ENCODE measurements around the gene CNTNAP4.

Gene CNTNAP4

GRCh38 chr16:76396977-76397376 lies 119.8 kb downstream of the CNTNAP4 start:
- in situ Hi-C loops (cut with HindIII; ENCODE audit: low pct_ligation_motif_present, low sequenced_read_pairs), result no loop called here
- no peak overlapping the region for H3K4me3 ChIP-seq (ENCODE audit: low read depth, low read length)

DNA sequence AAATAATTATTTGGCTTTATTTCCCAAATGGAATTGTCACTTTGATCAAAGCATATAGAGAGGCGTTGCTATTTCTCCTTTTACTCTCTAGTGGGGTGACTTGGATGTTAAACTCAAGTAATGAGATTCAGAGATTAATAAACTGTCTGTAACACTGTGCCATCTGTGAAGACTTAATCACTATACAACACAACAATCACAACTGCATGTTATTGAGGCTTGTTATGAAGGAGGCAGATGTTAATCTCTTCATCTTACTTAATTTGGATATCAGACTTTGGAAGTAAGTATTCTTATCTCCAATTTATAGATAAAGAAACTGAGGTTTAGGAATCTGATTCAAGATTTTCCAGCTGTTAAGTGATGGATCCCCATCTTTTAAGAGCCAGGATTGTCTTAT lies 132.5 kb downstream of the CNTNAP4 start:
- no peaks in the 10 kb centered on the region for H3K27me3 ChIP-seq (replicated peaks)
- H3K4me3 ChIP-seq (ENCODE audit: low read depth, low read length), result no peak overlapping the region
- in situ Hi-C loops (cut with HindIII; ENCODE audit: low pct_ligation_motif_present, low sequenced_read_pairs), result no loop called here
- no peak for DNase-seq
- no peaks in the 10 kb centered on the region for H3K36me3 ChIP-seq (replicated peaks)
- H3K27ac ChIP-seq, result no peak overlapping the region
- TF ChIP-seq, protein P1, sequence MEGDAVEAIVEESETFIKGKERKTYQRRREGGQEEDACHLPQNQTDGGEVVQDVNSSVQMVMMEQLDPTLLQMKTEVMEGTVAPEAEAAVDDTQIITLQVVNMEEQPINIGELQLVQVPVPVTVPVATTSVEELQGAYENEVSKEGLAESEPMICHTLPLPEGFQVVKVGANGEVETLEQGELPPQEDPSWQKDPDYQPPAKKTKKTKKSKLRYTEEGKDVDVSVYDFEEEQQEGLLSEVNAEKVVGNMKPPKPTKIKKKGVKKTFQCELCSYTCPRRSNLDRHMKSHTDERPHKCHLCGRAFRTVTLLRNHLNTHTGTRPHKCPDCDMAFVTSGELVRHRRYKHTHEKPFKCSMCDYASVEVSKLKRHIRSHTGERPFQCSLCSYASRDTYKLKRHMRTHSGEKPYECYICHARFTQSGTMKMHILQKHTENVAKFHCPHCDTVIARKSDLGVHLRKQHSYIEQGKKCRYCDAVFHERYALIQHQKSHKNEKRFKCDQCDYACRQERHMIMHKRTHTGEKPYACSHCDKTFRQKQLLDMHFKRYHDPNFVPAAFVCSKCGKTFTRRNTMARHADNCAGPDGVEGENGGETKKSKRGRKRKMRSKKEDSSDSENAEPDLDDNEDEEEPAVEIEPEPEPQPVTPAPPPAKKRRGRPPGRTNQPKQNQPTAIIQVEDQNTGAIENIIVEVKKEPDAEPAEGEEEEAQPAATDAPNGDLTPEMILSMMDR (IDR thresholded peaks at IDR 0.05; ENCODE audit: low read depth, low read length, missing control alignments), result no peak

More at GRCh38 chr16:76396977-76397376, 119.8 kb downstream of the CNTNAP4 start:
- DNase-seq, result no peak
- H3K27ac ChIP-seq, result no peak overlapping the region
- TF ChIP-seq, protein P1 (IDR thresholded peaks at IDR 0.05; ENCODE audit: low read depth, low read length, missing control alignments), result no peak
- H3K27me3 ChIP-seq (replicated peaks), result no peaks in the 10 kb centered on the region
- H3K36me3 ChIP-seq (replicated peaks), result no peaks in the 10 kb centered on the region

DNA sequence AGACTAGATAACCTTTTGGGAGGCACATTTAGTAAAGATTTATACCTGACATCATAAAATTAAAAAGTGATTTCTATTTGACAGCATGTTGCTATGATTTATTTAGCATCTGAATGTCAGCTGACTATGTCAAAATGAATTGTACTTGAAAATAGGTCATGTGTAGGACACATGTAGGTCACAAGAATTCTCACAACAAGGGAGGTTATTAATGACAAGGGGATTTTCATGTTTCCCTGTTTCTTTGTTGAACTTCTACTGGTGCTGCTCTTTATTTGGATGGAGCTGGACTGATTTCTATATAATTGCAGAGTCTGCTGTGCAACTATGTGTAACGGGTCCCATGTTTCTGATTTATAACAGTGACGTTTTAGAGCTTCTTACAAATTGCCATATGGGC lies 144.4 kb downstream of the CNTNAP4 start:
- DNase-seq, result no peak
- in situ Hi-C loops (cut with HindIII; ENCODE audit: low pct_ligation_motif_present, low sequenced_read_pairs), result no loop called here
- H3K27ac ChIP-seq, result no peak overlapping the region
- TF ChIP-seq, protein P1 (IDR thresholded peaks at IDR 0.05; ENCODE audit: low read depth, low read length, missing control alignments), result no peak
- no peaks in the 10 kb centered on the region for H3K36me3 ChIP-seq (replicated peaks)
- H3K27me3 ChIP-seq (replicated peaks), result no peaks in the 10 kb centered on the region
- no peak overlapping the region for H3K4me3 ChIP-seq (ENCODE audit: low read depth, low read length)

DNA sequence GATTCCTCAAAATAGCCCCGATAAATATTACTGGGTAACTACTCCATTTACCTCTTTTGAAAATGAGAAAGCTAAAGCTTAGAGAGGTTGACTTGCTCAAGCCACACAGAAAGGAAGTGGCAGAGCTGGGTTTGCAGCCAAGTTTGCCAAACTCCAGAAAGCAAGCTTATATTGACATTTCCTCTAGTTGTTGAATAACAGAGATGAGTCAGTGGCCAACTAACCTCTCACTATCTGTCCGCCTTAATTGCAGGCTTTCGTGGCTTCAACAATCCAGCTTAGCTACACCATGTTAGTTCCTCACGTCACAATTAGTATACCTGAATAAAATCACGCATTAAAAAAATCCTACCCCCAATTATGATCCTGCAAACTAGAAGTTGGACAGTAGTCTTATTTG lies 151.7 kb downstream of the CNTNAP4 start:
- TF ChIP-seq, protein P1 (IDR thresholded peaks at IDR 0.05; ENCODE audit: low read depth, low read length, missing control alignments), result no peak
- Histone ChIP-seq H3K4me3 (ENCODE audit: low read depth, low read length) (no peak overlapping the region), H3K27me3 (replicated peaks) (no peaks in the 10 kb centered on the region), H3K27ac (no peak overlapping the region), H3K36me3 (replicated peaks) (no peaks in the 10 kb centered on the region)
- in situ Hi-C loops (cut with HindIII; ENCODE audit: low pct_ligation_motif_present, low sequenced_read_pairs), result no loop called here
- DNase-seq, result no peak

GRCh38 chr16:76441391-76441790 lies 164.2 kb downstream of the CNTNAP4 start:
- no peaks in the 10 kb centered on the region for H3K36me3 ChIP-seq (replicated peaks)
- TF ChIP-seq, protein P1 (IDR thresholded peaks at IDR 0.05; ENCODE audit: low read depth, low read length, missing control alignments), result no peak
- in situ Hi-C loops (cut with HindIII; ENCODE audit: low pct_ligation_motif_present, low sequenced_read_pairs), result no loop called here
- no peak overlapping the region for H3K27ac ChIP-seq
- no peak overlapping the region for H3K4me3 ChIP-seq (ENCODE audit: low read depth, low read length)
- H3K27me3 ChIP-seq (replicated peaks), result no peaks in the 10 kb centered on the region
- DNase-seq, result no peak

- no peaks in the 10 kb centered on the region for H3K36me3 ChIP-seq (replicated peaks)
- H3K27me3 ChIP-seq (replicated peaks), result no peaks in the 10 kb centered on the region
- in situ Hi-C loops (cut with HindIII; ENCODE audit: low pct_ligation_motif_present, low sequenced_read_pairs), result no loop called here
- TF ChIP-seq, protein P1 (IDR thresholded peaks at IDR 0.05; ENCODE audit: low read depth, low read length, missing control alignments), result no peak
- H3K27ac ChIP-seq, result no peak overlapping the region
- no peak overlapping the region for H3K4me3 ChIP-seq (ENCODE audit: low read depth, low read length)
- DNase-seq, result no peak
These were observed 164.7 kb downstream of the CNTNAP4 start for GRCh38 chr16:76441876-76442275.
